ENCODE data around the gene OGFOD3. TPM values are rescaled to one million over a fixed set of nuclear protein-coding genes. Genes with fewer than 3 reads are reported as not detected.
A peak's percentile ranks its signal among the peaks of the same experiment; 100 is the strongest.

The OGFOD3 gene
- total and polyA plus RNA-seq, 9 of the 15 experiments (the other 6 are each of a cell fraction or from before 2014, with no cell fraction given) = 0.69 to 44.7 (median 18.9) TPM

- ChIA-PET POLR2A (interaction anchor here (0.8 to 1.7 kb wide), 3 partner anchors 9 to 69 kb away, joined by 3 to 4 read pairs (median 4); partner anchors contain the start of gene HEXD), CTCF (ENCODE audit: low intra/inter-chr PET ratio) (no interaction called here)
- in situ Hi-C loops (cut with MboI) (no loop called here), intact Hi-C loops (cut with micrococcal nuclease) (loop anchor here (10.0 kb wide), 1 partner anchor 314 kb away; the partner anchor contains the start of genes DCXR and RAC3)
- H3K27ac ChIP-seq (ENCODE audit: extremely low read depth, low read depth, low read length) = no peak overlapping the region
- H3K4me2 ChIP-seq (ENCODE audit: insufficient read depth, low read length) = no peak overlapping the region; the same call in 1 of the 2 replicates
- no peak for FAIRE-seq
- no peaks in the 10 kb centered on the region for H3K79me2 ChIP-seq (ENCODE audit: control insufficient read depth, insufficient read depth, low read length)
- peak overlapping the region; percentile 49; the same call in 1 of the 2 replicates for H2AFZ ChIP-seq (ENCODE audit: low read depth, low read length)
- ATAC-seq = no peak
- DNase-seq (ENCODE audit: extremely low read depth in 1 of 4, low spot score in 3 of 4) = no peak
- peak overlapping the region in 1 of 2 experiments; percentile 75; a peak in 1 of 4 replicates for H3K9ac ChIP-seq (ENCODE audit: insufficient read depth in 1 of 2, low read depth in 2 of 2, low read length in 2 of 2)
- no peaks in the 10 kb centered on the region for H3K36me3 ChIP-seq (ENCODE audit: control insufficient read depth, insufficient read depth, low read length)
- TF ChIP-seq ZNF449 (CRISPR knock-in tag; IDR thresholded peaks at IDR 0.05) = no peak
- TF ChIP-seq SIRT6 (IDR thresholded peaks at IDR 0.05; ENCODE audit: low read depth, low read length) = no peak
- TF ChIP-seq E4F1 (CRISPR knock-in tag; IDR thresholded peaks at IDR 0.05; ENCODE audit: borderline replicate concordance) = no peak
- TF ChIP-seq STAT6 (CRISPR knock-in tag; IDR thresholded peaks at IDR 0.05) = no peak
- no peaks in the 10 kb centered on the region for H3K9me1 ChIP-seq (ENCODE audit: control insufficient read depth, insufficient read depth, low read length)
- peaks cover 39 to 78% of the 10 kb centered on the region in 2 experiments for H3K4me1 ChIP-seq (replicated peaks in 1 of 2; ENCODE audit: control insufficient read depth in 2 of 2, insufficient read depth in 2 of 2, low read length in 2 of 2)
- WGBS (ENCODE audit: insufficient coverage, low coverage, missing lambda C conversion rate) = 49% methylated on average over 10 of the region's 11 CpGs
- no peaks in the 10 kb centered on the region for H4K20me1 ChIP-seq (replicated peaks; ENCODE audit: control insufficient read depth, insufficient read depth, low read length)
- H3K27me3 ChIP-seq (ENCODE audit: control insufficient read depth in 2 of 2, insufficient read depth in 2 of 2, low read length in 2 of 2) = no peaks in the 10 kb centered on the region
- H3K4me3 ChIP-seq = no peak overlapping the region
- no TSS peak for BruUV-seq (replicated peaks)
- no peaks in the 10 kb centered on the region for H3K9me3 ChIP-seq (replicated peaks; ENCODE audit: control insufficient read depth, insufficient read depth, low read depth, low read length)
Measured at GRCh38 chr17:82348866-82349265, 69.5 kb downstream of the OGFOD3 start.
